Stimulated activated CD8-positive, alpha-beta memory T cell treated with anti-CD3 and anti-CD28 coated beads, Interleukin-12 subunit alpha, Interleukin-12 subunit beta, amount 100 ng/mL, for 1 hour (primary cell): Measurements from ENCODE around the gene TCOF1.

Experiments
- DNase-seq: peaks from one replicate; pipeline ENCODE4 v3.0.0-alpha.2; 2020; ENCODE audit warnings: low read depth

Gene TCOF1

DNA sequence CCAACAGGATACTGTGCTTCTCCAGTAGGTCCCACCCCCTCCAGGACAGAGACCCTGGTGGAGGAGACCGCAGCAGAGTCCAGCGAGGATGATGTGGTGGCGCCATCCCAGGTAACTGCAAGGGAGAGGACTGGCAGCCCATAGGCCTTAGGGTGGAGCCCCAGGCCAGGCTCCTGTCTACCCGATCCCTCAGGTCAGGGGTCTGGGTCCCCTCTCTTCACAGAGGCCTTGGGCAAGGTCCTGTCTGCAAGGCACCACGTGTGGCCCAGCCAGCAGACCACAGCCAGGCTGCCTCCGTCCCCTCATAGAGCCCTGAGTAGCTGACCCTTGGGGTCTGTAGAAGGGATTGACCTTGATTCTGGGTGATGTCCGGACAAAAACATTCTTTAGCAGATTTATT lies 35.2 kb downstream of the TCOF1 start:
- DNase-seq = no peak

GRCh38 chr5:150393096-150393645 lies 35.7 kb downstream of the TCOF1 start:
- no peak for DNase-seq

DNA sequence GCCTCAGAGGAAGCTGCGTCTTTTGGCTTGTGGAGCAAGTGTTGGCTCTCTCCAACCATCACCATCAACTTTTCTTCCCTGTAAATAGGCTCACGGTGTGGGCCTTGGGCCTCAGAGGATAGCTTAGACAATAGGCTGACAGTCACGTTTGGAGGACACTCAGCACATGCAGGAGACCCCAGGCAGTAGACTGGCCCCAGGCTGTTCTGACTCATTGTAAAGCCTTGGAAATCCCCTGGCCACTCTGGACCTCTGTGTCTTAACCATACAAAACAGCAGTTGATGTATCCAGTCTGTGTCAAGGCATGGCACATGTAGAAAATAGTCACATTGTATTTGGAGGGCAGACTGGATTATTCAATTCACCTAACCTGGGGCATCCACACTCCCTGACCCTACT lies 36.6 kb downstream of the TCOF1 start:
- DNase-seq = no peak

DNA sequence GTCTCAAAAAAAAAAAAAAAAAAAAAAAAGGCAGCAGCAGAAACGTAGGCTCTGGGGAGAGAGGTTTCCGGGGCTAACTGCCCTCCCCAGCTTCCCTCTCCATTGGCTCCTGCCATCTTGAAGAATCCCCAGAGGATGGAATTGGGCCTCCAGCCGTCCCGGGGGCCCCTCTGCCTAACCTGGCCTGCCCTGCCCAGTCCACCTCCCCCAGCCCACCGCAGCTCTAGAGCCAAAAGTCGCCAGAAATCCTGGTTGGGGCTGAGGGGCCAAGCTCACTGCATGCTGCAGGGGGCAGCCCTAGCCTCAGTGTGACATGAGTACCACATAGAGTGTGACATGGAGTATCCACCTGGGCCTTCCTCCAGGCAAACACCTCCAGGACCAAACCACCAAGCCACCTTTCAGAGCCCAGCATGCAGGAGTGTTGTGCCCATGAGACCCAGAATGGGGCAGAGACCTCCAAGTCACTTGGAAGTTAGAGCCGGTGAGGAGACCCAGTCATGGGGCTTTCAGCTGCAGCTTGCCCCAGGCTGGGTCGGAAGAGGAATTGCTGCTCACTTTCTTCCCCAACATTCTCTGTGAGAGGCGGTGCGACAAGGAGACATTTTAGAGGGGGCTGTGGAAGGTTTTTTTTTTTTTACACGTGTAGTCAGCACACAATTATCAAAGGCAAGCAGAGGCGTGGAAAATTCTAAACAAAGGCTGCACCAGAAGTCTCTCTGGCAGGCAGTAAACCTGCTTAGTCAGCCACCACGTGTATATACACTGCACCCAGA lies 37.6 kb downstream of the TCOF1 start:
- no peak for DNase-seq

- DNase-seq = no peak
Observed at GRCh38 chr5:150395688-150395975, 38.1 kb downstream of the TCOF1 start.

DNA sequence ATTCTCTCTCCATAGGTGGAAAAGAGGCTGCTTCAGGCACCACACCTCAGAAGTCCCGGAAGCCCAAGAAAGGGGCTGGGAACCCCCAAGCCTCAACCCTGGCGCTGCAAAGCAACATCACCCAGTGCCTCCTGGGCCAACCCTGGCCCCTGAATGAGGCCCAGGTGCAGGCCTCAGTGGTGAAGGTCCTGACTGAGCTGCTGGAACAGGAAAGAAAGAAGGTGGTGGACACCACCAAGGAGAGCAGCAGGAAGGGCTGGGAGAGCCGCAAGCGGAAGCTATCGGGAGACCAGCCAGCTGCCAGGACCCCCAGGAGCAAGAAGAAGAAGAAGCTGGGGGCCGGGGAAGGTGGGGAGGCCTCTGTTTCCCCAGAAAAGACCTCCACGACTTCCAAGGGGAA lies 38.8 kb downstream of the TCOF1 start:
- DNase-seq = no peak

- no peak for DNase-seq
Observed at GRCh38 chr5:150397146-150397781, 39.8 kb downstream of the TCOF1 start.

- no peak for DNase-seq
Observed at GRCh38 chr5:150397782-150398721, 40.6 kb downstream of the TCOF1 start.

DNA sequence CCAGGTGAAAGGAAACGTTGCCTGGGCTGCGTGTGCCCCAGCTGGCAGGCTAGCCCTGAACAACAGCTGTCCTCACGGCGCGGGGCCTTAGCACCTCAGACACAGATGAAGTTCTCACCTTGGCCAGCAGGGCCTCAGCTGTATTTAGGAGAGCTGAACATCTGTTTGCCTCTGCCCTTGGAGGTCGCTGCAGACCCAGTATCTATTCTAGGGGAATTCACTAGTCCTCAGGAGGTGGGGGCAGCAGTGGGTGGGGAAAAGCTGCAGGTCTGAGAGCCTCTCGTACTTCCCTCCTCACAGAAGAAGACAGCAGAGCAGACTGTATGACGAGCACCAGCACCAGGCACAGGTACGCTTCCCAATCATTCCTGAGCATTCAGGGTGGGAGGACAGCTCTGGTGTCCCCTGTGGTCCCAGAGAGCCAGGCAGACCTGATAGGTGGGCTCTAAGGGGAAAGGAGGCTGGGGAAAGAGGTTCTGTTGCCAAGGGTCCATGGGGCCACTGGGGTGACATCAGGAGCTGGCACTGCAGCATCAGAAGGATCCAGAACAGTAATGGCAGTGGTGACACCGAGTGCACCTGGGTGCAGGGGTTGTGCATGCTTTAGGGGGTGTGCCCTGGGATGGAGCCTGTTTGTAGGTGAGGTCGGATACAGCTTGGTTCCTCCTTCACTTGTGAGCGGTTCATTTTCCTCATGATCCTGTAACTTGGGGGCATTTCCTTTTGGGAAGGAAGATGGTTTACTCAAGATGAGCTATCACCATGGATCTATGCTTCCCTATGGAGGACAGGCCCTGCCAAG lies 41.4 kb downstream of the TCOF1 start:
- DNase-seq = no peak

DNA sequence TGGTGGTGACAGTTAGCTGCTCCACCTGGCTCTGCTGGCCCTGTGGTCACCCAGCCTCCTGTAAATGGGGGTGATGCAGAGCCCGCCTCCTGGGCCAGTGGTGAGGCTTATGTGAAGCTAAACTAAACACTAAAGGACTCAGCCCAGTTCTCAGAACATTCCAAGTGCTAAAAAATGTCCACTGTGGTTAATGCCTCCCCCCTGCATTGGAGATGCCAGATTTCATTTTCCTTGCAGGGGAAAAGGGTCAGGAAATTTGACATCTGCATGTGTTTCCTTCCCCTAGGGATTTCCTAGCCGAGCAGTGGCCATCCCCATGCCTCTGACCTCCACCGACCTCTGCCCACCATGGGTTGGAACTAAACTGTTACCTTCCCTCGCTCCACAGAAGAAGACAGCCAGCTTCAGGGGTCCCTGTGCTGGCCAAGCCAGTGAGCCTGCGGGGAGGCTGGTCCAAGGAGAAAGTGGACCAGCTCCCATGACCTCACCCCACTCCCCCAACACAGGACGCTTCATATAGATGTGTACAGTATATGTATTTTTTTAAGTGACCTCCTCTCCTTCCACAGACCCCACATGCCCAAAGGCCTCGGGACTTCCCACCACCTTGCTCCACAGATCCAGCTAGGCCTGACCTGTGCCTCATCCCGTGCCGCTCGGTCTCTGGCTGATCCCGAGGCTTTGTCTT lies 42.2 kb downstream of the TCOF1 start:
- no peak for DNase-seq

- no peak for DNase-seq
Observed at GRCh38 chr5:150400316-150401075, 43.0 kb downstream of the TCOF1 start.

- no peak for DNase-seq
Observed at GRCh38 chr5:150401076-150401375, 43.5 kb downstream of the TCOF1 start.

- DNase-seq = no peak
Observed at GRCh38 chr5:150401376-150402228, 44.1 kb downstream of the TCOF1 start.

GRCh38 chr5:150402229-150402773 lies 44.8 kb downstream of the TCOF1 start:
- DNase-seq = no peak

GRCh38 chr5:150402901-150403342 lies 45.4 kb downstream of the TCOF1 start:
- no peak for DNase-seq

GRCh38 chr5:150404121-150404520 lies 46.6 kb downstream of the TCOF1 start:
- DNase-seq = no peak

- no peak for DNase-seq
Observed at GRCh38 chr5:150404535-150404934, 47.0 kb downstream of the TCOF1 start.

GRCh38 chr5:150404941-150405816 lies 47.7 kb downstream of the TCOF1 start:
- DNase-seq = no peak
